Loucy (cell line): Measurements from ENCODE around the gene ARHGAP24.

Source experiments
- H2AFZ ChIP-seq: fragments of 200-600 bp; sonication (generic); 2 replicates; pipeline ENCODE4 v1.6.0; 2016; ENCODE audit warnings: antibody characterized with exemption, mild to moderate bottlenecking, low read length, moderate library complexity
- H3F3A ChIP-seq: fragments of 200-600 bp; 2 replicates; pipeline ENCODE4 v1.6.0; 2016; ENCODE audit warnings: antibody characterized with exemption, low read depth, mild to moderate bottlenecking
- H3K27me3 ChIP-seq: fragments of 200-600 bp; sonication (generic); 2 replicates; pipeline ENCODE4 v1.6.1; 2014; ENCODE audit warnings: low read length, mild to moderate bottlenecking; ENCODE audit not compliant: insufficient read depth, poor library complexity, severe bottlenecking
- H3K36me3 ChIP-seq: fragments of 200-600 bp; sonication (generic); 2 replicates; pipeline ENCODE4 v1.6.1; 2016; ENCODE audit warnings: low read length; ENCODE audit not compliant: insufficient read depth
- H3K4me1 ChIP-seq: fragments of 200-600 bp; sonication (generic); 2 replicates; pipeline ENCODE4 v1.5.1; 2014; ENCODE audit warnings: low read length, mild to moderate bottlenecking; ENCODE audit not compliant: insufficient read depth, poor library complexity, severe bottlenecking
- H3K4me2 ChIP-seq: fragments of 200-600 bp; sonication (generic); 2 replicates; pipeline ENCODE4 v1.6.0; 2014; ENCODE audit warnings: antibody characterized with exemption, low read length, low read depth, mild to moderate bottlenecking; ENCODE audit not compliant: poor library complexity, severe bottlenecking
- H3K4me3 ChIP-seq: fragments of 200-600 bp; sonication (generic); 2 replicates; pipeline ENCODE4 v1.5.1; 2014; ENCODE audit warnings: low read length, mild to moderate bottlenecking, mixed read lengths; ENCODE audit not compliant: poor library complexity, severe bottlenecking
- H3K79me2 ChIP-seq: fragments of 200-600 bp; sonication (generic); 2 replicates; pipeline ENCODE4 v1.6.1; 2014; ENCODE audit warnings: low read length; ENCODE audit not compliant: insufficient read depth
- H3K9ac ChIP-seq: fragments of 200-600 bp; sonication (generic); 2 replicates; pipeline ENCODE4 v1.6.0; 2014; ENCODE audit warnings: mild to moderate bottlenecking, low read depth, low read length, moderate library complexity; ENCODE audit not compliant: poor library complexity, severe bottlenecking
- H3K9me2 ChIP-seq: fragments of 200-600 bp; sonication (generic); replicated peaks from 2 replicates; pipeline ENCODE4 v1.6.1; 2016; ENCODE audit warnings: low read depth, low read length, mixed read lengths
- H3K9me3 ChIP-seq: fragments of 200-600 bp; sonication (generic); 2 replicates; pipeline ENCODE4 v1.6.1; 2014; ENCODE audit warnings: mild to moderate bottlenecking, antibody characterized with exemption, low read length, low read depth; ENCODE audit not compliant: insufficient read depth
- H4K20me1 ChIP-seq: fragments of 200-600 bp; sonication (generic); 2 replicates; pipeline ENCODE4 v1.6.0; 2014; ENCODE audit warnings: antibody characterized with exemption, low read length, mild to moderate bottlenecking; ENCODE audit not compliant: insufficient read depth, poor library complexity, severe bottlenecking
- EZH2phosphoT487 ChIP-seq: fragments of 200-600 bp; IDR thresholded peaks from 2 replicates; pipeline ENCODE4 v1.6.1; 2018; ENCODE audit warnings: antibody characterized with exemption, mild to moderate bottlenecking, moderate library complexity, borderline replicate concordance
- TF ChIP-seq, protein P1 (sequence below): fragments of 200-600 bp; sonication (generic); conservative IDR thresholded peaks from 2 replicates; pipeline ENCODE4 v1.5.1; 2014; ENCODE audit warnings: mild to moderate bottlenecking, antibody characterized with exemption, low read length

The ARHGAP24 gene

DNA sequence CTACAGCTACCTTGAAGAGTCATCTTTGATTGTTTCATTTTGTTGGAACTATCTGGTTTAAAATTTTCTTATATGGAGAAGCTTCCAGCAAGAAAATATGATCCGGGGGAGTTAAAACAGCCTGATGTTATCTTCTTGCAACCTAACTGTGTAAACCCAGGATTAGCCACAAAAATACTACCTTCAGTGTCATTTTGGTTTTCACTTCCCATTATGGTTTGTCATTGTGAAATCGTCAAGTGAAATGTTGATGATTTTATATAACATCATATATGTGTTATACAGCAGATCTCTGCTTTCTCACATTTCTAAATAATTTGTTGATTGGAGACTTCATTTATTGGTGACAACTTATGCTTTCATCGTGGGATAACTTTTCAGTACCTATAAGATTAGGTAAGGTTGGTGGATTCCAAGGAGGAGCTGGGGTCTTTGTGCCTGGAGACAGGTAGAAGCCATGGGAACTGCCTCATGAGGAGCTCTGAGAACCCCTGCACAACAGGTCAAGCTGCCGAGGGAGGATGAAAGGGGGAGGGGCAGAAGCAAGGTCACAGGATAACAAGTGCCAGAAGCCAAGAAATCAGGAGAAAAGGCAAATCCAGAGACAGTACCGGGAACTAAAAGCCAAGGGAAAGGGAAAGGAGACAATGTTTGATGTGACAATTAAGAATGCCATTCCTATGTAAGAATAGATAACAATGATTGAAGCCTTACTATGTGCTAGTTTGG lies 7.2 kb downstream of the ARHGAP24 start:
- H3K4me3 ChIP-seq: no peak overlapping the region
- H3K9me3 ChIP-seq: no peaks in the 10 kb centered on the region
- H3K4me2 ChIP-seq: no peak overlapping the region
- no peak overlapping the region for H2AFZ ChIP-seq
- no peaks in the 10 kb centered on the region for H3K79me2 ChIP-seq
- no peaks in the 10 kb centered on the region for H3K36me3 ChIP-seq
- H3K9ac ChIP-seq: no peak overlapping the region
- H3K4me1 ChIP-seq: no peaks in the 10 kb centered on the region
- H3K9me2 ChIP-seq: no peaks in the 10 kb centered on the region
- no peak for TF ChIP-seq EZH2phosphoT487
- TF ChIP-seq, protein P1, sequence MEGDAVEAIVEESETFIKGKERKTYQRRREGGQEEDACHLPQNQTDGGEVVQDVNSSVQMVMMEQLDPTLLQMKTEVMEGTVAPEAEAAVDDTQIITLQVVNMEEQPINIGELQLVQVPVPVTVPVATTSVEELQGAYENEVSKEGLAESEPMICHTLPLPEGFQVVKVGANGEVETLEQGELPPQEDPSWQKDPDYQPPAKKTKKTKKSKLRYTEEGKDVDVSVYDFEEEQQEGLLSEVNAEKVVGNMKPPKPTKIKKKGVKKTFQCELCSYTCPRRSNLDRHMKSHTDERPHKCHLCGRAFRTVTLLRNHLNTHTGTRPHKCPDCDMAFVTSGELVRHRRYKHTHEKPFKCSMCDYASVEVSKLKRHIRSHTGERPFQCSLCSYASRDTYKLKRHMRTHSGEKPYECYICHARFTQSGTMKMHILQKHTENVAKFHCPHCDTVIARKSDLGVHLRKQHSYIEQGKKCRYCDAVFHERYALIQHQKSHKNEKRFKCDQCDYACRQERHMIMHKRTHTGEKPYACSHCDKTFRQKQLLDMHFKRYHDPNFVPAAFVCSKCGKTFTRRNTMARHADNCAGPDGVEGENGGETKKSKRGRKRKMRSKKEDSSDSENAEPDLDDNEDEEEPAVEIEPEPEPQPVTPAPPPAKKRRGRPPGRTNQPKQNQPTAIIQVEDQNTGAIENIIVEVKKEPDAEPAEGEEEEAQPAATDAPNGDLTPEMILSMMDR: no peak
- H3F3A ChIP-seq: no peaks in the 10 kb centered on the region
- no peaks in the 10 kb centered on the region for H3K27me3 ChIP-seq
- H4K20me1 ChIP-seq: no peaks in the 10 kb centered on the region

DNA sequence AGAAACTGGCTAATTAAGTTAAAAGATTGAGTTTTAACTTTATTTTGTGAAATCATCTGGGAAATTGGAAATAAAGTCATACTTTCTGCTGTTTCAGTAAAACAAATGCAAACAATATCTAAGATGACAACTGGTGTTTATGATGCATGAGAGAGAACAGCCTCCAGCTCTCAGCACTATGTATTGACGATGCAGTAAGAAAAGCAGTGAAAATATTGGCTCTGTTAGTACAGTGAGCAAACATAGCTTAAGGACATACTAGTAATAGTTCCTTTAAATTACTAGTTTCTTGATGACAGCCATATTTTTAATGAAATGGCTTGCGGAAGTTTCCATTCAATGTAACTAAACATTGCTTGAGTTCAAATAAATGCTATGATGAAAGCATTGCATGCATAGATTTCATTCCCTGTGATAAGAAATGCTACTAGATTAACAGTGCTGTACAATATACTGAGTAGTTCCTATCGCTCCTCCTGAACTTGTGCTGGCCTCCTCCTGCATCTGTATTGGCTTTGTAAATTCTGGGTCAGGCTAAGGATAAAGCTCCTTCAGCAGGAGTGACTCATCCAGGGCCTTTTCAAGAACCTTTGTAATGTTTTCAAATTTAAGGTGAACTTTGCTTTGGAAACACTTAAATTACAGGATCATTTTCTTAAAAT lies 11.6 kb downstream of the ARHGAP24 start:
- H4K20me1 ChIP-seq: no peaks in the 10 kb centered on the region
- no peaks in the 10 kb centered on the region for H3K9me3 ChIP-seq
- no peaks in the 10 kb centered on the region for H3K9me2 ChIP-seq
- TF ChIP-seq, protein P1: no peak
- no peak for TF ChIP-seq EZH2phosphoT487
- no peak overlapping the region for H3K4me2 ChIP-seq
- H2AFZ ChIP-seq: no peak overlapping the region
- no peak overlapping the region for H3K4me3 ChIP-seq
- H3K36me3 ChIP-seq: no peaks in the 10 kb centered on the region
- no peaks in the 10 kb centered on the region for H3K27me3 ChIP-seq
- H3K79me2 ChIP-seq: no peaks in the 10 kb centered on the region
- no peaks in the 10 kb centered on the region for H3F3A ChIP-seq
- no peaks in the 10 kb centered on the region for H3K4me1 ChIP-seq
- no peak overlapping the region for H3K9ac ChIP-seq

DNA sequence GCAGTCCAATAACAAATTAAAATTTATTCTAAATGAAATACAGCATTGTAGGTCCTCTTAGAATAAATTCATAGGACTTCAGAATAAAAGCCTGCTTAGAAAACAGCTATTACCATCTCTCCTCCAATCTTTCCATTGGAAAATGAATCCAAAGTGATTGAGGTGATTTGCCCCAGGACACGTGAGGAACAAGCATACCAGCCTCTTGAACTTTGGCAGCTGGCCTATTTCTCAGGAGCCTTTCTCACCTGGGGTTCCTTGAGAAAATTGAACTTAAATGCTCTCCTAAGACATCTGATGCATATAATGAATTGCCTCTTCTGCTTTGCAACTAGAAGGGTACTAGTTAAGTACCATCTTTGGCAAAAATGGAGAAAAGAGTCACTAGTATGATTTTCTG lies 13.5 kb downstream of the ARHGAP24 start:
- Histone ChIP-seq H3K9me3 (no peaks in the 10 kb centered on the region), H3K79me2 (no peaks in the 10 kb centered on the region), H2AFZ (no peak overlapping the region), H3K36me3 (no peaks in the 10 kb centered on the region), H3K27me3 (no peaks in the 10 kb centered on the region), H3K4me1 (no peaks in the 10 kb centered on the region), H3K9me2 (no peaks in the 10 kb centered on the region), H3F3A (no peaks in the 10 kb centered on the region), H3K4me3 (no peak overlapping the region), H4K20me1 (no peaks in the 10 kb centered on the region), H3K9ac (no peak overlapping the region), H3K4me2 (no peak overlapping the region)
- TF ChIP-seq, protein P1: no peak
- no peak for TF ChIP-seq EZH2phosphoT487
